CD4-positive, CD25-positive, alpha-beta regulatory T cell (primary cell): ENCODE results near the gene PDE5A. TPM values are rescaled to one million over a fixed set of nuclear protein-coding genes. Genes with fewer than 3 reads are reported as not detected.
"Not testable (repeated sequence)": the region's sequence is repeated elsewhere in the genome, so short reads cannot be mapped to it uniquely, and the experiment has no call there.

Experiments
- ATAC-seq, 2 donors: fragments of 150-1000 bp; cut with Tn5 transposase; one replicate each; pipeline ENCODE4 v1.10.0; 2021; ENCODE audit warnings: low read depth in 2 of 2, moderate number of reproducible peaks in 2 of 2, moderate library complexity in 1 of 2
- DNase-seq, 3 donors: peaks; one replicate each; pipeline versions ENCODE4 v3.0.0 to v3.0.0-alpha.2; 2012 to 2022; ENCODE audit warnings: mixed read lengths in 1 of 3
- H3K27ac ChIP-seq: one replicate; pipeline ENCODE4 v1.7.0; 2013; ENCODE audit warnings: mild to moderate bottlenecking, low read length; ENCODE audit not compliant: insufficient read depth, poor library complexity, severe bottlenecking
- H3K27me3 ChIP-seq: one replicate; pipeline ENCODE4 v1.7.0; 2013; ENCODE audit warnings: low read length; ENCODE audit not compliant: control insufficient read depth, insufficient read depth
- H3K36me3 ChIP-seq: one replicate; pipeline ENCODE4 v1.7.0; 2013; ENCODE audit warnings: mild to moderate bottlenecking, low read length, moderate library complexity; ENCODE audit not compliant: control insufficient read depth, insufficient read depth
- H3K4me1 ChIP-seq: 2 replicates; pipeline ENCODE4 v1.7.0; 2013; ENCODE audit warnings: mild to moderate bottlenecking, low read length; ENCODE audit not compliant: insufficient read depth, control insufficient read depth, poor library complexity, severe bottlenecking
- H3K4me3 ChIP-seq: one replicate; pipeline ENCODE4 v1.7.0; 2013; ENCODE audit warnings: low read depth, mild to moderate bottlenecking, low read length, moderate library complexity
- H3K9me3 ChIP-seq, 2 experiments: 1 replicate in 1 of 2; 2 replicates in 1 of 2; pipeline ENCODE4 v1.7.0; 2013; ENCODE audit warnings: low read length in 2 of 2, mild to moderate bottlenecking in 1 of 2, moderate library complexity in 1 of 2; ENCODE audit not compliant: control insufficient read depth in 2 of 2
- H3K27ac Mint-ChIP-seq, 3 donors: one replicate each; pipeline ENCODE4 v1.8.0; 2020 to 2022; ENCODE audit warnings: mild to moderate bottlenecking in 3 of 3, mixed read lengths in 3 of 3, moderate library complexity in 2 of 3
- H3K27me3 Mint-ChIP-seq: one replicate; pipeline ENCODE4 v1.8.0; 2022; ENCODE audit warnings: mild to moderate bottlenecking, mixed read lengths
- H3K36me3 Mint-ChIP-seq: one replicate; pipeline ENCODE4 v1.8.0; 2020; ENCODE audit warnings: mixed read lengths
- H3K4me1 Mint-ChIP-seq, 4 donors: one replicate each; pipeline ENCODE4 v1.8.0; 2020 to 2022; ENCODE audit warnings: mixed read lengths in 4 of 4, mild to moderate bottlenecking in 1 of 4
- H3K4me3 Mint-ChIP-seq, 4 donors: one replicate each; pipeline ENCODE4 v1.8.0; 2020 to 2022; ENCODE audit warnings: mild to moderate bottlenecking in 4 of 4, mixed read lengths in 4 of 4, moderate library complexity in 3 of 4
- H3K9me3 Mint-ChIP-seq, 7 donors: one replicate each; pipeline ENCODE4 v1.8.0; 2020 to 2022; ENCODE audit warnings: mixed read lengths in 7 of 7, mild to moderate bottlenecking in 3 of 7, moderate library complexity in 2 of 7
- polyA plus RNA-seq, 4 donors: library from polyadenylated mRNA; unstranded; fragments of 300-500 nt; fragmentation: Illumina TruSeq; gene quantifications; one replicate each; pipeline ENCODE4 v1.2.3, GENCODE V29; 2021
- total RNA-seq: library from RNA; stranded (reverse); gene quantifications from one replicate; pipeline ENCODE4 v1.2.3, GENCODE V29; 2022

PDE5A gene
- total and polyA plus RNA-seq, 5 donors from 2014 or later = 0.63 to 4.9 (median 1.3) TPM

DNA sequence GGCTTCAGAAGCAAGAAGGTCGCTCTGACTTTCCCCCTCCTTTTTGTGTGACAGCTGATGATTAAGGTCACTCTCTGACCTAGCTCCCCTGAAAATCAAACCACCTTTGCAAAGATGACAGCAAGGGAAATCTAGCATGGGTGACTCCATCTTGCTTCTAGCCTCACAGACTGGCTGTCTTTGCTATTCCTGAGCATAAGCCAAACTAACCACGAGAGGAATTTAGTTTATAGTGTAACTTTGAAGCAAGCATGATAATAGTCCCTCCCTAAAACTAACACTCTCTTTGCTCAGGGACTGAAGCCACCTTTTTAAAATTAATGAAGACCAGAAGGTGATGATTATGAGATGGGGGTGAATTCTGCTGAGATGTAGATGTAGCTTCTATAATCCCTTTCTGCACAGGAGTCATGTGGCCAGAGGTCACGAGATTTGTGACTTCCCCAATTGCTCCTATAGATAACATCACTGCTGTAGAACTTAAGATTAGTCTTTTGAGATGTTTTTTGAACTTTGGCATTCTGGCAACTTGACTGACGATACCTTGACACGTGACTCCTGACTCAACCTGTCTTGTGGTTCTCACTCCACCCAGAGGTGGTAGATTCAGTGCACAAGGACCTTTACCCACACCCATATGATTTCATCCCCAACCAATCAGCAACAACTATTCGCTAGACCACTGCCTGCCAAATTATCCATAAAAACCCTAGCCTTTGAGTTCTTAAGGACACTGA is 14.9 kb upstream of the PDE5A start:
- peaks cover 0 to 3% (median 0%) of the 10 kb centered on the region in 4 donors for H3K4me1 Mint-ChIP-seq
- no peak overlapping the region for H3K4me3 Mint-ChIP-seq
- H3K9me3 ChIP-seq = no peaks in the 10 kb centered on the region
- no peaks in the 10 kb centered on the region for H3K36me3 ChIP-seq
- DNase-seq = no peak
- ATAC-seq = no peak
- H3K27ac Mint-ChIP-seq = no peak overlapping the region
- no peak overlapping the region for H3K4me3 ChIP-seq
- H3K27ac ChIP-seq = no peak overlapping the region
- no peaks in the 10 kb centered on the region for H3K4me1 ChIP-seq
- peaks cover 16% of the 10 kb centered on the region for H3K27me3 Mint-ChIP-seq
- H3K9me3 Mint-ChIP-seq = no peaks in the 10 kb centered on the region
- H3K27me3 ChIP-seq = peaks cover 1% of the 10 kb centered on the region
- H3K36me3 Mint-ChIP-seq = no peaks in the 10 kb centered on the region

- no peaks in the 10 kb centered on the region for H3K9me3 Mint-ChIP-seq
Observed at GRCh38 chr4:119641765-119642164, 13.2 kb upstream of the PDE5A start.

GRCh38 chr4:119638359-119638758 is 9.8 kb upstream of the PDE5A start:
- H3K4me3 Mint-ChIP-seq = no peak overlapping the region
- no peaks in the 10 kb centered on the region for H3K4me1 ChIP-seq
- H3K9me3 Mint-ChIP-seq = no peaks in the 10 kb centered on the region

More at GRCh38 chr4:119641765-119642164, 13.2 kb upstream of the PDE5A start:
- ATAC-seq (no peak), DNase-seq (no peak)
- Histone ChIP-seq H3K9me3 (no peaks in the 10 kb centered on the region), H3K27ac (no peak overlapping the region), H3K4me3 (no peak overlapping the region), H3K4me1 (no peaks in the 10 kb centered on the region), H3K27me3 (peaks cover 1% of the 10 kb centered on the region), H3K36me3 (no peaks in the 10 kb centered on the region)
- H3K4me1 Mint-ChIP-seq = peaks cover 0 to 3% (median 0%) of the 10 kb centered on the region in 4 donors
- H3K36me3 Mint-ChIP-seq = no peaks in the 10 kb centered on the region
- no peak overlapping the region for H3K27ac Mint-ChIP-seq
- H3K27me3 Mint-ChIP-seq = peaks cover 9% of the 10 kb centered on the region
- H3K4me3 Mint-ChIP-seq = no peak overlapping the region

GRCh38 chr4:119636851-119637250 is 8.2 kb upstream of the PDE5A start:
- not testable (repeated sequence) for ATAC-seq, H3K4me1 ChIP-seq, H3K9me3 ChIP-seq, H3K27ac Mint-ChIP-seq, H3K4me1 Mint-ChIP-seq, H3K4me3 ChIP-seq, H3K9me3 Mint-ChIP-seq, H3K27ac ChIP-seq, H3K36me3 Mint-ChIP-seq, H3K4me3 Mint-ChIP-seq, DNase-seq, H3K36me3 ChIP-seq, H3K27me3 ChIP-seq
- peaks cover 22% of the 10 kb centered on the region for H3K27me3 Mint-ChIP-seq

More at GRCh38 chr4:119638359-119638758, 9.8 kb upstream of the PDE5A start:
- Histone ChIP-seq H3K9me3 (no peaks in the 10 kb centered on the region), H3K36me3 (no peaks in the 10 kb centered on the region), H3K27me3 (peaks cover 3% of the 10 kb centered on the region), H3K4me3 (no peak overlapping the region), H3K27ac (no peak overlapping the region)
- Mint-ChIP-seq H3K27ac (no peak overlapping the region), H3K27me3 (peaks cover 18% of the 10 kb centered on the region), H3K36me3 (no peaks in the 10 kb centered on the region), H3K4me1 (no peaks in the 10 kb centered on the region)
- no peak for DNase-seq
- no peak for ATAC-seq

DNA sequence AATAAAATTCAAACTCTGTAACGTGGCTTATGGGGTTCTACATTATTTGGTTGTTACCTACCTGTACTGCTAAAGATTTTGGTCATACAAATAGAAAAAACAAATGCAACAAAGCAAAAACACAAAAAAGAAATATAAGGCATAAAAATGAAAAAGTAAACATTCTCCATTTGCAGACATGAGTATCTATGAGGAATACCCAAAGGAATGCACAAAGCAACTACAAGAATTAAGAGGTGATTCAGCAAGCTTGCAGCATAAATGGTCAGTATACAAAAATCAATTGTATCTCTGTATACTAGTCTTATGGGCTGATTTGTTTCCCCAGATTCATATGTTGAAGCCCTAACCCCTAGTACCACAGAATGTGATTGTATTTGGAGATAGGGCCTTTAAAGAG is 3.6 kb upstream of the PDE5A start:
- H3K27ac Mint-ChIP-seq = no peak overlapping the region

DNA sequence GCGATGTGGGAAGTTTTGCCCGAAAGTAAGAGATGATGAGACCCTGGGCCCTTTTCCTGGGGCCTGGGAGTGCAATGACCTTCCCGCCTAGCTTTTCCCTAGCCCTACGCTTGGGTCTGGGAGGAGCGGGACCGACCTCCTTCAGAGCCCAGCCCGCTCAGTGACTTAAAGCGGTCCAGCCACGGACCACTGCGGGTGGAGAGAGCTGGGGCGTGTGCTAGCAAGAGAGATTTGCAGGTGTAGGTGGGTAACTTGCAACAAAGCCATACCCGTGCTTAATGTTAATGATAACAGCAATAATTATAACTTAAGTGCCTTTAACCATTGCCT is 503 bp upstream of the PDE5A start:
- peak overlapping the region; percentile 46 for H3K4me3 ChIP-seq
- Mint-ChIP-seq H3K4me3 (peak overlapping the region; percentile 79 to 94 (median 86)), H3K9me3 (peaks cover 0 to 1% (median 0%) of the 10 kb centered on the region in 7 donors), H3K36me3 (no peaks in the 10 kb centered on the region), H3K27ac (peak overlapping the region in 1 of 3 donors; percentile 62), H3K27me3 (peaks cover 51% of the 10 kb centered on the region), H3K4me1 (peaks cover 4 to 28% (median 6%) of the 10 kb centered on the region in 4 donors)
- peaks cover 14% of the 10 kb centered on the region for H3K27me3 ChIP-seq
- H3K4me1 ChIP-seq = peaks cover 29% of the 10 kb centered on the region
- no peaks in the 10 kb centered on the region for H3K36me3 ChIP-seq
- peak; percentile 2 to 9 for ATAC-seq
- no peak overlapping the region for H3K27ac ChIP-seq
- no peak for DNase-seq
- no peaks in the 10 kb centered on the region for H3K9me3 ChIP-seq

More for the DNA sequence above, 3.6 kb upstream of the PDE5A start:
- Histone ChIP-seq H3K27me3 (peaks cover 12% of the 10 kb centered on the region), H3K4me3 (no peak overlapping the region), H3K36me3 (no peaks in the 10 kb centered on the region), H3K9me3 (no peaks in the 10 kb centered on the region), H3K27ac (no peak overlapping the region), H3K4me1 (peaks cover 20% of the 10 kb centered on the region)
- Mint-ChIP-seq H3K9me3 (peaks cover 0 to 1% (median 0%) of the 10 kb centered on the region in 7 donors), H3K4me3 (no peak overlapping the region), H3K27me3 (peaks cover 48% of the 10 kb centered on the region), H3K36me3 (no peaks in the 10 kb centered on the region), H3K4me1 (peaks cover 3 to 19% (median 4%) of the 10 kb centered on the region in 4 donors)
- no peak for ATAC-seq
- no peak for DNase-seq

- Mint-ChIP-seq H3K4me1 (peaks cover 4 to 28% (median 6%) of the 10 kb centered on the region in 4 donors), H3K9me3 (peaks cover 0 to 1% (median 0%) of the 10 kb centered on the region in 7 donors), H3K4me3 (peak overlapping the region; percentile 85 to 94 (median 90)), H3K36me3 (no peaks in the 10 kb centered on the region), H3K27ac (peak overlapping the region; percentile 62 to 88 (median 64)), H3K27me3 (peaks cover 57% of the 10 kb centered on the region)
- peaks cover 15% of the 10 kb centered on the region for H3K27me3 ChIP-seq
- H3K9me3 ChIP-seq = no peaks in the 10 kb centered on the region
- no peak overlapping the region for H3K27ac ChIP-seq
- peak; percentile 19 to 51 (median 44) for DNase-seq
- H3K36me3 ChIP-seq = no peaks in the 10 kb centered on the region
- H3K4me3 ChIP-seq = peak overlapping the region; percentile 64
- peaks cover 29% of the 10 kb centered on the region for H3K4me1 ChIP-seq
- peak; percentile 53 to 63 for ATAC-seq
Observed at GRCh38 chr4:119627267-119628255, 1.0 kb downstream of the PDE5A start.
